Kidney (tissue), 14 donors: Measurements from ENCODE around the gene AGPS. TPM values are rescaled to one million over a fixed set of nuclear protein-coding genes. Genes with fewer than 3 reads are reported as not detected.

Experiments
- DNase-seq, 5 donors: peaks; one replicate each; pipeline ENCODE4 v3.0.0-alpha.2; 2013 to 2020
- FAIRE-seq: peaks from 2 replicates; lab custom pipeline; 2012; peaks lifted over from hg19 to GRCh38; lab: Jason Lieb, UNC
- H3K27ac ChIP-seq, 2 donors: one replicate each; pipeline ENCODE4 v1.7.0; 2013; ENCODE audit warnings: low read depth in 2 of 2, low read length in 2 of 2, inconsistent platforms in 1 of 2
- H3K27me3 ChIP-seq: one replicate; pipeline ENCODE4 v1.7.1; 2013; ENCODE audit warnings: low read length, inconsistent platforms; ENCODE audit not compliant: control insufficient read depth, insufficient read depth
- H3K36me3 ChIP-seq, 3 donors: one replicate each; pipeline versions ENCODE4 v1.7.0 to v1.7.1; 2013; ENCODE audit warnings: low read length in 3 of 3, control low read depth in 1 of 3, inconsistent platforms in 1 of 3; ENCODE audit not compliant: insufficient read depth in 3 of 3, control insufficient read depth in 2 of 3
- H3K4me1 ChIP-seq, 3 donors: one replicate each; pipeline versions ENCODE4 v1.7.0 to v1.7.1; 2013; ENCODE audit warnings: low read length in 3 of 3, inconsistent platforms in 1 of 3, low read depth in 1 of 3; ENCODE audit not compliant: control insufficient read depth in 2 of 3, insufficient read depth in 2 of 3
- H3K4me3 ChIP-seq, 3 donors: one replicate each; pipeline versions ENCODE4 v1.7.0 to v1.8.1; 2013; ENCODE audit warnings: low read length in 3 of 3, control low read depth in 1 of 3, inconsistent platforms in 1 of 3
- H3K9ac ChIP-seq, 3 donors: one replicate each; pipeline versions ENCODE4 v1.7.0 to v1.7.1; 2013; ENCODE audit warnings: low read length in 3 of 3, control low read depth in 1 of 3, inconsistent platforms in 1 of 3
- H3K9me3 ChIP-seq, 3 donors: one replicate each; pipeline versions ENCODE4 v1.7.0 to v1.7.1; 2013; ENCODE audit warnings: low read length in 3 of 3, control low read depth in 1 of 3, inconsistent platforms in 1 of 3; ENCODE audit not compliant: control insufficient read depth in 2 of 3, insufficient read depth in 1 of 3
- CTCF ChIP-seq: IDR thresholded peaks from 3 replicates; pipeline ENCODE4 v1.5.1; 2012; ENCODE audit warnings: mild to moderate bottlenecking, moderate library complexity, borderline replicate concordance; ENCODE audit not compliant: insufficient read depth; ENCODE audit errors: extremely low read depth
- intact Hi-C: fragments of 100-400 bp; cut with DNase I; formaldehyde crosslinking; loops from one replicate; pipeline ENCODE4 v1.11.1; 2022
- polyA plus RNA-seq: library from polyadenylated mRNA; stranded (reverse); fragments of 350-450 nt; fragmentation: Illumina TruSeq; extraction: RNeasy Lipid Tissue Mini Kit (QIAGEN cat#74804); gene quantifications from one replicate; pipeline ENCODE4 v1.2.3, GENCODE V29; 2014; ENCODE audit warnings: low read depth, low replicate concordance; ENCODE audit not compliant: insufficient read depth
- total RNA-seq: library from RNA; stranded (reverse); fragmentation: NEBNext Ultra II Directional; extraction: Animal tissue kit (Norgen Biotek cat#: 25700); gene quantifications from one replicate; pipeline ENCODE4 v1.2.1, GENCODE V29; 2021
- donor health status: control.
- donor health status: control.
- donor health status: control.
- donor health status: control.
- donor health status: control.
- donor health status: DM: yes; HTN: yes; CAD: no.
- donor health status: Normal renal cell carcinoma (clear cell type).

Gene AGPS
- total and polyA plus RNA-seq, 2 donors from 2014 or later, result 7.9 to 45.7 TPM

GRCh38 chr2:177395351-177396065 is 2.9 kb downstream of the AGPS start:
- DNase-seq, result no peak
- H3K4me1 ChIP-seq, result peaks cover 3 to 18% (median 9%) of the 10 kb centered on the region in 3 donors
- no peak overlapping the region for H3K4me3 ChIP-seq
- H3K27ac ChIP-seq, result no peak overlapping the region
- no peak for FAIRE-seq
- H3K9me3 ChIP-seq, result no peaks in the 10 kb centered on the region
- H3K27me3 ChIP-seq, result no peaks in the 10 kb centered on the region
- no peak for TF ChIP-seq CTCF
- intact Hi-C loops, result no loop called here
- no peaks in the 10 kb centered on the region for H3K36me3 ChIP-seq
- no peak overlapping the region for H3K9ac ChIP-seq

- peaks cover 3 to 18% (median 9%) of the 10 kb centered on the region in 3 donors for H3K4me1 ChIP-seq
- intact Hi-C loops, result no loop called here
- no peaks in the 10 kb centered on the region for H3K9me3 ChIP-seq
Observed at GRCh38 chr2:177396703-177397460, 4.3 kb downstream of the AGPS start.

GRCh38 chr2:177397481-177398289 is 5.1 kb downstream of the AGPS start:
- H3K9me3 ChIP-seq, result no peaks in the 10 kb centered on the region
- peak in 4 of 5 donors; percentile 14 to 72 (median 48) for DNase-seq
- no peak overlapping the region for H3K4me3 ChIP-seq
- peaks cover 3 to 14% (median 8%) of the 10 kb centered on the region in 3 donors for H3K4me1 ChIP-seq
- no peak for FAIRE-seq
- no peaks in the 10 kb centered on the region for H3K36me3 ChIP-seq
- no peak for TF ChIP-seq CTCF
- H3K27ac ChIP-seq, result peak overlapping the region; percentile 45
- intact Hi-C loops, result no loop called here
- H3K9ac ChIP-seq, result no peak overlapping the region
- no peaks in the 10 kb centered on the region for H3K27me3 ChIP-seq

More at GRCh38 chr2:177396703-177397460, 4.3 kb downstream of the AGPS start:
- Histone ChIP-seq H3K27ac (no peak overlapping the region), H3K27me3 (no peaks in the 10 kb centered on the region), H3K4me3 (no peak overlapping the region), H3K36me3 (no peaks in the 10 kb centered on the region), H3K9ac (no peak overlapping the region)
- FAIRE-seq, result no peak
- DNase-seq, result peak in 3 of 5 donors; percentile 38 to 75 (median 62)
- TF ChIP-seq CTCF, result no peak
